Measurements from ENCODE around the gene ZFYVE28.

DNA sequence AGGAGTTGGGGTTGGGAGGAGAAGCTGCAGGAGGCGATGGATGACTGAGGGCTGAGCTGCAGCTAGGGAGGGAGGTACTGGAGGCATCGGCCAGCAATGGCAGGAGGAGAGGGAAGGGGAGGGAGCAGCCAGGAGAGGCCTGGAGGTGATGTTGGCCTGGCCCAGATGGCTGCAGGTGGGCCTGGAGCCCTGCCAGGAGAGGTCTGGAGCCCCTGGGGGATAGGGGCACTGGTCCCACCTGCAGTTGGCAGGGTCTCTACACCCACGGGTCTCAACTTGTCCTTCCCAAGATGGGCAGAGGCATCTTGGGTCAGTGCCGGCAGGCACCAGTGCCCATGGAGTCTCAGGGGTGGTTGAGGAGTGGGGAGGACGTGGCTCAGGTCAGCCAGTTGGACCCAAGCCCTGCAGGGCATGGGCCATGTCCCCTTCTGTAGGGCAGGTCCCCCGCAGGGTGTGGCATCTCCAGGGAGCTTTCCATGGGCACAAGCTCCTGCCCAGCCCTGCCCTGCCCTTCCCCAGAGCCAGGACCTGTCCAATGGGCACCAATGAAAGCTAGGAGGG lies 153.9 kb downstream of the ZFYVE28 start:
- TF ChIP-seq EZH2 (IDR thresholded peaks at IDR 0.05; ENCODE audit: insufficient read depth, poor library complexity, severe bottlenecking) (no peak), EZH2phosphoT487 (IDR thresholded peaks at IDR 0.05; ENCODE audit: insufficient read depth, low read depth) (no peak)
